WTC11 (cell line): ENCODE data around the gene GRM3. TPM values are rescaled to one million over a fixed set of nuclear protein-coding genes. Genes with fewer than 3 reads are reported as not detected.

Source experiments
- ATAC-seq: fragments of 200-7000 bp; cut with Tn5 transposase; 2 replicates; pipeline ENCODE4 v1.10.0; 2021; ENCODE audit warnings: mild to moderate bottlenecking, moderate library complexity
- CTCF ChIA-PET: fragments of 300-600 bp; sonication (Branson Sonifier 250); formaldehyde crosslinking; loops from one replicate; lab custom pipeline; 2021; ENCODE audit warnings: antibody characterized with exemption; lab: Charles Lee
- POLR2A ChIA-PET: fragments of 350-600 bp; sonication (Branson Sonifier 250); formaldehyde crosslinking; loops from one replicate; lab custom pipeline; 2021; ENCODE audit warnings: antibody characterized with exemption; lab: Charles Lee
- DNase-seq: peaks from one replicate; pipeline ENCODE4 v3.0.0; 2021; ENCODE audit warnings: low spot score
- H3K27ac Mint-ChIP-seq: 2 replicates; pipeline ENCODE4 v1.8.0; 2021; ENCODE audit warnings: mixed read lengths
- H3K27me3 Mint-ChIP-seq: 2 replicates; pipeline ENCODE4 v1.8.0; 2021; ENCODE audit warnings: low read depth, mild to moderate bottlenecking, moderate library complexity, mixed read lengths
- H3K36me3 Mint-ChIP-seq: 2 replicates; pipeline ENCODE4 v1.8.0; 2021; ENCODE audit warnings: mixed read lengths
- H3K4me1 Mint-ChIP-seq: 2 replicates; pipeline ENCODE4 v1.8.0; 2022; ENCODE audit warnings: mixed read lengths
- H3K4me3 Mint-ChIP-seq: 2 replicates; pipeline ENCODE4 v1.8.0; 2021; ENCODE audit warnings: mild to moderate bottlenecking, moderate library complexity, mixed read lengths
- H3K9me3 Mint-ChIP-seq: 2 replicates; pipeline ENCODE4 v1.8.0; 2021; ENCODE audit warnings: mixed read lengths
- GABPB1 ChIP-seq: sonication (generic); formaldehyde crosslinking; IDR thresholded peaks from 2 replicates; pipeline ENCODE4 v1.8.1; 2023; ENCODE audit warnings: mild to moderate bottlenecking, missing genetic modification reagents
- IRF2 ChIP-seq: sonication (generic); formaldehyde crosslinking; IDR thresholded peaks from 2 replicates; pipeline ENCODE4 v1.8.0; 2022; ENCODE audit warnings: low read depth, missing genetic modification reagents, borderline replicate concordance
- NFATC4 ChIP-seq: fragments of 250-450 bp; sonication (Bioruptor Pico); IDR thresholded peaks from 2 replicates; pipeline ENCODE4 v1.9.0; 2021; ENCODE audit warnings: mild to moderate bottlenecking
- NFE2L1 ChIP-seq: sonication (generic); formaldehyde crosslinking; IDR thresholded peaks from 2 replicates; pipeline ENCODE4 v1.8.1; 2023; ENCODE audit warnings: missing genetic modification reagents
- NFYB ChIP-seq: sonication (generic); formaldehyde crosslinking; conservative IDR thresholded peaks from 2 replicates; pipeline ENCODE4 v1.8.0; 2022; ENCODE audit warnings: low read depth, missing genetic modification reagents
- SMAD4 ChIP-seq: sonication (generic); formaldehyde crosslinking; IDR thresholded peaks from 2 replicates; pipeline ENCODE4 v1.8.0; 2022; ENCODE audit warnings: mild to moderate bottlenecking, missing genetic modification reagents
- STAT6 ChIP-seq: sonication (generic); formaldehyde crosslinking; conservative IDR thresholded peaks from 2 replicates; pipeline ENCODE4 v1.8.1; 2023; ENCODE audit warnings: mild to moderate bottlenecking, low read depth, missing genetic modification reagents, moderate library complexity
- TCF7 ChIP-seq: sonication (generic); formaldehyde crosslinking; IDR thresholded peaks from 2 replicates; pipeline ENCODE4 v1.8.0; 2022; ENCODE audit warnings: mild to moderate bottlenecking, low read depth, missing genetic modification reagents, moderate library complexity
- TP53 ChIP-seq: sonication (generic); formaldehyde crosslinking; IDR thresholded peaks from 2 replicates; pipeline ENCODE4 v1.8.1; 2023; ENCODE audit warnings: mild to moderate bottlenecking, missing genetic modification reagents
- USF2 ChIP-seq: sonication (generic); formaldehyde crosslinking; IDR thresholded peaks from 2 replicates; pipeline ENCODE4 v1.8.1; 2023; ENCODE audit warnings: mild to moderate bottlenecking, missing genetic modification reagents, moderate library complexity
- ZNF281 ChIP-seq: sonication (generic); formaldehyde crosslinking; IDR thresholded peaks from 2 replicates; pipeline ENCODE4 v1.8.0; 2023; ENCODE audit warnings: mild to moderate bottlenecking, missing genetic modification reagents
- ZNF317 ChIP-seq: sonication (generic); formaldehyde crosslinking; IDR thresholded peaks from 2 replicates; pipeline ENCODE4 v1.8.1; 2023; ENCODE audit warnings: low read depth, mild to moderate bottlenecking, moderate library complexity, missing genetic modification reagents, borderline replicate concordance
- ZNF396 ChIP-seq: fragments of 250-450 bp; sonication (Bioruptor Pico); IDR thresholded peaks from 2 replicates; pipeline ENCODE4 v1.8.0; 2021; ENCODE audit warnings: mild to moderate bottlenecking, moderate library complexity, borderline replicate concordance
- total RNA-seq: library from RNA; stranded (reverse); gene quantifications from 3 replicates; pipeline ENCODE4 v1.2.3, GENCODE V29; 2021
- TF ChIP-seq, protein P1 (sequence below): sonication (generic); formaldehyde crosslinking; conservative IDR thresholded peaks from 2 replicates; pipeline ENCODE4 v1.8.1; 2022; ENCODE audit warnings: mild to moderate bottlenecking, missing genetic modification reagents
- TF ChIP-seq, protein P2 (sequence below): sonication (generic); formaldehyde crosslinking; IDR thresholded peaks from 2 replicates; pipeline ENCODE4 v1.8.1; 2022; ENCODE audit warnings: missing genetic modification reagents, borderline replicate concordance
- TF ChIP-seq, protein P3 (sequence below): fragments of 200-600 bp; IDR thresholded peaks from 2 replicates; pipeline ENCODE4 v1.8.0; 2022; ENCODE audit warnings: antibody characterized with exemption
- TF ChIP-seq, protein P4 (sequence below): sonication (generic); formaldehyde crosslinking; IDR thresholded peaks from 2 replicates; pipeline ENCODE4 v1.8.1; 2022; ENCODE audit warnings: mild to moderate bottlenecking, missing genetic modification reagents, moderate library complexity, borderline replicate concordance

Gene GRM3
- total RNA-seq, 1 experiment from 2014 or later: 0.94 TPM

DNA sequence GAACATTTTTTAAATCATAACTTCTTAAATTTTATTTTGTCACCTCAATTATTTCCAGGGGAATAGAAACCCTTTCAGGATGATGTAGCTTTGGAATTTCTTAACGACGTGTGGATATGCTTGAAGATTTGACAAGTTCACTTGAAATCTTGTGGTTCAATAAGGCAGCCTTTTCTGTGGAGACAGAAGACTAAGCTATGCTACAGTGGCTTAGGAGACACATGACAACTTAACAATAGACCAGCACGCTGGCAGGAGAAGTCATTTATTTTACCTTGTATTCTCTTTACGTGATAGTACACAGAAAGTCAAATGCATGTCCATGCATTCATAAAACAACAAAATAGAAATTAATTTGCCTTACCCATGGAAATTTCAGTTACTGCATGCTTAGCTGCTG, 181.6 kb downstream of the GRM3 start:
- TF ChIP-seq, protein P1, sequence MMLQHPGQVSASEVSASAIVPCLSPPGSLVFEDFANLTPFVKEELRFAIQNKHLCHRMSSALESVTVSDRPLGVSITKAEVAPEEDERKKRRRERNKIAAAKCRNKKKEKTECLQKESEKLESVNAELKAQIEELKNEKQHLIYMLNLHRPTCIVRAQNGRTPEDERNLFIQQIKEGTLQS (CRISPR knock-in tag): no peak
- no peak for TF ChIP-seq SMAD4 (CRISPR knock-in tag)
- TF ChIP-seq USF2 (CRISPR knock-in tag): no peak
- TF ChIP-seq, all 79 proteins: peak for 0
- Mint-ChIP-seq H3K27ac (no peak overlapping the region), H3K4me1 (peaks cover 13% of the 10 kb centered on the region), H3K4me3 (no peak overlapping the region), H3K27me3 (no peaks in the 10 kb centered on the region), H3K9me3 (no peaks in the 10 kb centered on the region), H3K36me3 (no peaks in the 10 kb centered on the region)
- no peak for ATAC-seq
- CTCF ChIA-PET: interaction anchor here (0.8 to 1.9 kb wide), 2 partner anchors 10 to 224 kb away, joined by 3 to 9 read pairs; no protein-coding TSS in a partner anchor
- POLR2A ChIA-PET: no interaction called here
- no peak for DNase-seq

- no peak for TF ChIP-seq ZNF317 (CRISPR knock-in tag)
- TF ChIP-seq ZNF396 (CRISPR knock-in tag): no peak
- no peak overlapping the region for H3K27ac Mint-ChIP-seq
- H3K36me3 Mint-ChIP-seq: no peaks in the 10 kb centered on the region
- H3K9me3 Mint-ChIP-seq: no peaks in the 10 kb centered on the region
- POLR2A ChIA-PET: no interaction called here
- CTCF ChIA-PET: no interaction called here
- H3K4me1 Mint-ChIP-seq: peaks cover 13% of the 10 kb centered on the region
- DNase-seq: no peak
- H3K4me3 Mint-ChIP-seq: no peak overlapping the region
- no peak for ATAC-seq
- no peaks in the 10 kb centered on the region for H3K27me3 Mint-ChIP-seq
Measured at GRCh38 chr7:86826948-86827347, 183.2 kb downstream of the GRM3 start.

- no peaks in the 10 kb centered on the region for H3K4me1 Mint-ChIP-seq
- no peak overlapping the region for H3K4me3 Mint-ChIP-seq
- TF ChIP-seq, protein P2, sequence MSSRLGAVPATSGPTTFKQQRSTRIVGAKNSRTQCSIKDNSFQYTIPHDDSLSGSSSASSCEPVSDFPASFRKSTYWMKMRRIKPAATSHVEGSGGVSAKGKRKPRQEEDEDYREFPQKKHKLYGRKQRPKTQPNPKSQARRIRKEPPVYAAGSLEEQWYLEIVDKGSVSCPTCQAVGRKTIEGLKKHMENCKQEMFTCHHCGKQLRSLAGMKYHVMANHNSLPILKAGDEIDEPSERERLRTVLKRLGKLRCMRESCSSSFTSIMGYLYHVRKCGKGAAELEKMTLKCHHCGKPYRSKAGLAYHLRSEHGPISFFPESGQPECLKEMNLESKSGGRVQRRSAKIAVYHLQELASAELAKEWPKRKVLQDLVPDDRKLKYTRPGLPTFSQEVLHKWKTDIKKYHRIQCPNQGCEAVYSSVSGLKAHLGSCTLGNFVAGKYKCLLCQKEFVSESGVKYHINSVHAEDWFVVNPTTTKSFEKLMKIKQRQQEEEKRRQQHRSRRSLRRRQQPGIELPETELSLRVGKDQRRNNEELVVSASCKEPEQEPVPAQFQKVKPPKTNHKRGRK: no peak
- TF ChIP-seq NFE2L1 (CRISPR knock-in tag) (no peak), TP53 (CRISPR knock-in tag) (no peak), NFATC4 (CRISPR knock-in tag) (no peak), SMAD4 (CRISPR knock-in tag) (no peak), STAT6 (CRISPR knock-in tag) (no peak), ZNF281 (CRISPR knock-in tag) (no peak), GABPB1 (no peak), NFYB (CRISPR knock-in tag) (no peak), TCF7 (no peak), IRF2 (no peak)
- TF ChIP-seq, protein P3, sequence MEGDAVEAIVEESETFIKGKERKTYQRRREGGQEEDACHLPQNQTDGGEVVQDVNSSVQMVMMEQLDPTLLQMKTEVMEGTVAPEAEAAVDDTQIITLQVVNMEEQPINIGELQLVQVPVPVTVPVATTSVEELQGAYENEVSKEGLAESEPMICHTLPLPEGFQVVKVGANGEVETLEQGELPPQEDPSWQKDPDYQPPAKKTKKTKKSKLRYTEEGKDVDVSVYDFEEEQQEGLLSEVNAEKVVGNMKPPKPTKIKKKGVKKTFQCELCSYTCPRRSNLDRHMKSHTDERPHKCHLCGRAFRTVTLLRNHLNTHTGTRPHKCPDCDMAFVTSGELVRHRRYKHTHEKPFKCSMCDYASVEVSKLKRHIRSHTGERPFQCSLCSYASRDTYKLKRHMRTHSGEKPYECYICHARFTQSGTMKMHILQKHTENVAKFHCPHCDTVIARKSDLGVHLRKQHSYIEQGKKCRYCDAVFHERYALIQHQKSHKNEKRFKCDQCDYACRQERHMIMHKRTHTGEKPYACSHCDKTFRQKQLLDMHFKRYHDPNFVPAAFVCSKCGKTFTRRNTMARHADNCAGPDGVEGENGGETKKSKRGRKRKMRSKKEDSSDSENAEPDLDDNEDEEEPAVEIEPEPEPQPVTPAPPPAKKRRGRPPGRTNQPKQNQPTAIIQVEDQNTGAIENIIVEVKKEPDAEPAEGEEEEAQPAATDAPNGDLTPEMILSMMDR: no peak
- TF ChIP-seq, protein P4, sequence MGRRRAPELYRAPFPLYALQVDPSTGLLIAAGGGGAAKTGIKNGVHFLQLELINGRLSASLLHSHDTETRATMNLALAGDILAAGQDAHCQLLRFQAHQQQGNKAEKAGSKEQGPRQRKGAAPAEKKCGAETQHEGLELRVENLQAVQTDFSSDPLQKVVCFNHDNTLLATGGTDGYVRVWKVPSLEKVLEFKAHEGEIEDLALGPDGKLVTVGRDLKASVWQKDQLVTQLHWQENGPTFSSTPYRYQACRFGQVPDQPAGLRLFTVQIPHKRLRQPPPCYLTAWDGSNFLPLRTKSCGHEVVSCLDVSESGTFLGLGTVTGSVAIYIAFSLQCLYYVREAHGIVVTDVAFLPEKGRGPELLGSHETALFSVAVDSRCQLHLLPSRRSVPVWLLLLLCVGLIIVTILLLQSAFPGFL: no peak
- no peak for DNase-seq
- no peaks in the 10 kb centered on the region for H3K36me3 Mint-ChIP-seq
- no peak for ATAC-seq
- ChIA-PET CTCF (interaction anchor here (0.9 to 1.6 kb wide), 2 partner anchors 18 to 72 kb away, joined by 3 to 4 read pairs; no protein-coding TSS in a partner anchor), POLR2A (no interaction called here)
- H3K9me3 Mint-ChIP-seq: no peaks in the 10 kb centered on the region
- no peak overlapping the region; the same call in 1 of the 2 replicates for H3K27ac Mint-ChIP-seq
- H3K27me3 Mint-ChIP-seq: no peaks in the 10 kb centered on the region
Measured at GRCh38 chr7:86833360-86833759, 189.7 kb downstream of the GRM3 start.
